Upper lobe of left lung (tissue), 4 donors: ENCODE results near the gene SORL1.

ENCODE experiments used
- CTCF ChIP-seq, 6 experiments: fragments of 450-650 bp in 4 of 6; fragments of 200-600 bp in 2 of 6; sonication (generic) in 2 of 6; IDR thresholded peaks; one replicate each; pipeline ENCODE4 v1.5.1; 2016 to 2019; ENCODE audit warnings: antibody characterized with exemption in 6 of 6
- POLR2A ChIP-seq, 4 donors: fragments of 450-650 bp; IDR thresholded peaks; one replicate each; pipeline ENCODE4 v1.5.1; 2016 to 2017; ENCODE audit warnings: antibody characterized with exemption in 4 of 4, mild to moderate bottlenecking in 2 of 4

GRCh38 chr11:121671283-121672168, 219.4 kb downstream of the SORL1 start:
- TF ChIP-seq CTCF (IDR thresholded peaks at IDR 0.05), result no peak
- TF ChIP-seq POLR2A (IDR thresholded peaks at IDR 0.05), result no peak
